ENCODE measurements around the gene SMARCAL1. TPM values are rescaled to one million over a fixed set of nuclear protein-coding genes. Genes with fewer than 3 reads are reported as not detected.

SMARCAL1 gene
- total and polyA plus RNA-seq, 2 experiments from 2014 or later: 10.3 to 17.2 TPM

DNA sequence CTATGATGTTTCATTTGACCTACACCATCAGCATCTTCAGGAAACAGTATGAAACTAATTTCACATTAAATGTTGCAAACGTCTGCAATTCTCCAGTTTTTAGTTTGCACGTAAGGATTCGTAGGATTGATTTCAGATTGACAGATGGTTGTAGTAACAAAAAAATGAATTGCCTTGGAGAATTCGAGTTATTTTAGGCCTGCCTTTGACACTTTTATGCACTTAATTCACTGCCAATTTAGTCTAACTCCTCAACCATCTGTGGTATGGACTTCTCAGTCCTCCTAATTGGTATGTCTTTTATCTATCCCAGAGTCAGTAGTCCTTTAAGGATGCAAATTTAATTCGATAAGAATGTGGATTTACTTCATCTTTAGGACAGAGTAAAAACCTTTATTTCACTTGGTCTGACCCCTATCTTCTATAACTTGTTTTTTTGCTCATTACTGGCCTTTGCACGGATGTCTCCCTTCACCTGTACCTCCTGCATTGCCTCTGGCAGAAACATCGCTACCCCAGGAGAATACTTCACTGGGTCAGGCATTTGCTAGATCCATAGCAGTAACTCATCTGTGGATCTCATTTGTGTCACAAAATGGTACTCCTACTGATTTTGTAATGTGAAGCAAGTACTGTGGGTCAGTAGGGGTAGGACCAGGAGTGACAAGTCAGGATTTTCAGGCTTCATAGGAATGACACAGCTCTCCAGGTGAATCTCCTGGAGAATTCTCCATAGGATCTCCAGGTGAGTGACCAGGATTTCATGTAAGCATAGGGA lies 90.3 kb downstream of the SMARCAL1 start:
- H3K4me1 ChIP-seq (ENCODE audit: insufficient read depth): peaks cover 33% of the 10 kb centered on the region
- peaks cover 43% of the 10 kb centered on the region for H3K79me2 ChIP-seq (replicated peaks; ENCODE audit: insufficient read depth)
- DNase-seq (ENCODE audit: low spot score): no peak
- peak overlapping the region; percentile 91 for H3K27ac Mint-ChIP-seq
- H3K36me3 Mint-ChIP-seq (ENCODE audit: low read depth): peaks cover 81% of the 10 kb centered on the region
- no peaks in the 10 kb centered on the region for H3K9me2 ChIP-seq (ENCODE audit: insufficient read depth)
- no peak overlapping the region for H2AFZ ChIP-seq
- H3K9me3 Mint-ChIP-seq: no peaks in the 10 kb centered on the region
- no peaks in the 10 kb centered on the region for H3K27me3 ChIP-seq (ENCODE audit: insufficient read depth)
- H3K4me3 ChIP-seq: peak overlapping the region; percentile 1; the same call in 1 of the 2 replicates
- H3K36me3 ChIP-seq (ENCODE audit: insufficient read depth): peaks cover 61% of the 10 kb centered on the region
- H3F3A ChIP-seq (replicated peaks; ENCODE audit: low read depth): peaks cover 73% of the 10 kb centered on the region
- no peak for ATAC-seq
- H3K4me1 Mint-ChIP-seq: peaks cover 41% of the 10 kb centered on the region
- peak overlapping the region; percentile 91; the same call in 1 of the 2 replicates for H3K4me2 ChIP-seq
- TF ChIP-seq, protein P1, sequence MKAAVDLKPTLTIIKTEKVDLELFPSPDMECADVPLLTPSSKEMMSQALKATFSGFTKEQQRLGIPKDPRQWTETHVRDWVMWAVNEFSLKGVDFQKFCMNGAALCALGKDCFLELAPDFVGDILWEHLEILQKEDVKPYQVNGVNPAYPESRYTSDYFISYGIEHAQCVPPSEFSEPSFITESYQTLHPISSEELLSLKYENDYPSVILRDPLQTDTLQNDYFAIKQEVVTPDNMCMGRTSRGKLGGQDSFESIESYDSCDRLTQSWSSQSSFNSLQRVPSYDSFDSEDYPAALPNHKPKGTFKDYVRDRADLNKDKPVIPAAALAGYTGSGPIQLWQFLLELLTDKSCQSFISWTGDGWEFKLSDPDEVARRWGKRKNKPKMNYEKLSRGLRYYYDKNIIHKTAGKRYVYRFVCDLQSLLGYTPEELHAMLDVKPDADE (IDR thresholded peaks at IDR 0.05): no peak
- peak; percentile 21 for TF ChIP-seq POLR2AphosphoS5 (IDR thresholded peaks at IDR 0.05; ENCODE audit: low read depth)
- H3K27ac ChIP-seq (ENCODE audit: low read depth): peak overlapping the region; percentile 94
- H3K27me3 Mint-ChIP-seq (ENCODE audit: insufficient read depth, low read depth, poor library complexity): peaks cover 14% of the 10 kb centered on the region
- peaks cover 42% of the 10 kb centered on the region for H4K20me1 ChIP-seq (replicated peaks; ENCODE audit: insufficient read depth)
- H3K4me3 Mint-ChIP-seq: peak overlapping the region; percentile 35; the same call in 2 of the 3 replicates

GRCh38 chr2:216503159-216503629 lies 90.9 kb downstream of the SMARCAL1 start:
- Histone ChIP-seq H3K79me2 (replicated peaks; ENCODE audit: insufficient read depth) (peaks cover 40% of the 10 kb centered on the region), H3K27ac (ENCODE audit: low read depth) (peak overlapping the region; percentile 94)
- H3K27ac Mint-ChIP-seq: peak overlapping the region; percentile 91

More at GRCh38 chr2:216503159-216503629, 90.9 kb downstream of the SMARCAL1 start:
- H3K27me3 ChIP-seq (ENCODE audit: insufficient read depth): no peaks in the 10 kb centered on the region
- H2AFZ ChIP-seq: no peak overlapping the region
- Mint-ChIP-seq H3K36me3 (ENCODE audit: low read depth) (peaks cover 81% of the 10 kb centered on the region), H3K27me3 (ENCODE audit: insufficient read depth, low read depth, poor library complexity) (peaks cover 14% of the 10 kb centered on the region), H3K4me3 (no peak overlapping the region), H3K9me3 (no peaks in the 10 kb centered on the region), H3K4me1 (peaks cover 35% of the 10 kb centered on the region)
- no peaks in the 10 kb centered on the region for H3K9me2 ChIP-seq (ENCODE audit: insufficient read depth)
- DNase-seq (ENCODE audit: low spot score): no peak
- no peak for TF ChIP-seq JUNB (IDR thresholded peaks at IDR 0.05; ENCODE audit: unreplicated experiment)
- no peak for TF ChIP-seq EZH2 (IDR thresholded peaks at IDR 0.05; ENCODE audit: low read depth, unreplicated experiment)
- TF ChIP-seq REST (IDR thresholded peaks at IDR 0.05; ENCODE audit: unreplicated experiment): no peak
- TF ChIP-seq, protein P1 (IDR thresholded peaks at IDR 0.05): no peak
- TF ChIP-seq ZNF331 (CRISPR knock-in tag; IDR thresholded peaks at IDR 0.05; ENCODE audit: low read depth): no peak
- no peak for TF ChIP-seq STAT1 (IDR thresholded peaks at IDR 0.05; ENCODE audit: unreplicated experiment)
- TF ChIP-seq EZH2phosphoT487 (IDR thresholded peaks at IDR 0.05; ENCODE audit: unreplicated experiment): no peak
- peaks cover 61% of the 10 kb centered on the region for H3K36me3 ChIP-seq (ENCODE audit: insufficient read depth)
- no peak overlapping the region for H3K4me2 ChIP-seq
- no peak for ATAC-seq
- peaks cover 47% of the 10 kb centered on the region for H4K20me1 ChIP-seq (replicated peaks; ENCODE audit: insufficient read depth)
- peaks cover 29% of the 10 kb centered on the region for H3K4me1 ChIP-seq (ENCODE audit: insufficient read depth)
- H3K4me3 ChIP-seq: 0 out of 2 replicates have a peak overlapping the region, but pooled peaks have one; percentile 1
- peaks cover 73% of the 10 kb centered on the region for H3F3A ChIP-seq (replicated peaks; ENCODE audit: low read depth)

Measured in GM23338 (cell line).